ENCODE data around the gene KIAA1671.

- TF ChIP-seq CTCF (IDR thresholded peaks at IDR 0.05) = peak; percentile 84
- no peak for TF ChIP-seq EZH2phosphoT487 (IDR thresholded peaks at IDR 0.05)
- TF ChIP-seq EZH2 (IDR thresholded peaks at IDR 0.05) = no peak
These were observed 13.7 kb upstream of the KIAA1671 start for GRCh38 chr22:24938741-24939341.
